SU-DHL-6 (cell line): ENCODE results near the gene TRPT1.

ENCODE experiments used
- H2AFZ ChIP-seq: fragments of 200-600 bp; sonication (generic); 2 replicates; pipeline ENCODE4 v1.6.1; 2014; ENCODE audit warnings: low read depth, mild to moderate bottlenecking, moderate library complexity, mixed read lengths, antibody characterized with exemption, low read length; ENCODE audit not compliant: severe bottlenecking
- H3F3A ChIP-seq: fragments of 200-600 bp; shearing (Covaris generic); 2 replicates; pipeline ENCODE4 v1.6.0; 2016; ENCODE audit warnings: antibody characterized with exemption, mild to moderate bottlenecking; ENCODE audit not compliant: insufficient read depth
- H3K27ac ChIP-seq: fragments of 200-600 bp; sonication (generic); 2 replicates; pipeline ENCODE4 v1.5.1; 2016; ENCODE audit warnings: low read depth, mild to moderate bottlenecking, low read length, moderate library complexity, mixed read lengths
- H3K27me3 ChIP-seq: fragments of 200-600 bp; sonication (generic), shearing (Covaris generic); 2 replicates; pipeline ENCODE4 v1.6.0; 2014; ENCODE audit warnings: mild to moderate bottlenecking, low read length
- H3K36me3 ChIP-seq: fragments of 200-600 bp; sonication (generic); 2 replicates; pipeline ENCODE4 v1.6.1; 2014; ENCODE audit warnings: mild to moderate bottlenecking, low read length, mixed read lengths
- H3K4me2 ChIP-seq: fragments of 300-600, 200-600 bp; shearing (Covaris generic), sonication (generic); 2 replicates; pipeline ENCODE4 v1.6.0; 2014; ENCODE audit warnings: low read length, low read depth, mild to moderate bottlenecking; ENCODE audit not compliant: poor library complexity, severe bottlenecking
- H3K4me3 ChIP-seq: fragments of 200-600 bp; sonication (generic); 2 replicates; pipeline ENCODE4 v1.5.1; 2014; ENCODE audit warnings: antibody characterized with exemption, low read length, mild to moderate bottlenecking, mixed read lengths; ENCODE audit not compliant: insufficient read depth, poor library complexity, severe bottlenecking
- H3K79me2 ChIP-seq: fragments of 200-600 bp; sonication (generic); 2 replicates; pipeline ENCODE4 v1.6.1; 2014; ENCODE audit warnings: mild to moderate bottlenecking, low read length, moderate library complexity; ENCODE audit not compliant: insufficient read depth
- H3K9ac ChIP-seq: fragments of 200-600 bp; sonication (generic); 2 replicates; pipeline ENCODE4 v1.7.0; 2014; ENCODE audit warnings: mild to moderate bottlenecking, low read length
- H3K9me2 ChIP-seq: fragments of 200-600 bp; sonication (generic); replicated peaks from 2 replicates; pipeline ENCODE4 v1.6.1; 2014; ENCODE audit warnings: low read length; ENCODE audit not compliant: insufficient read depth
- H3K9me3 ChIP-seq: fragments of 200-600 bp; sonication (generic); 2 replicates; pipeline ENCODE4 v1.6.1; 2014; ENCODE audit warnings: low read length, mixed read lengths; ENCODE audit not compliant: insufficient read depth
- H4K20me1 ChIP-seq: fragments of 200-600 bp; sonication (generic); 2 replicates; pipeline ENCODE4 v1.6.1; 2014; ENCODE audit warnings: low read depth, mild to moderate bottlenecking, antibody characterized with exemption, low read length, moderate library complexity, mixed read lengths
- EZH2phosphoT487 ChIP-seq: fragments of 200-600 bp; sonication (generic), shearing (Covaris generic); conservative IDR thresholded peaks from 2 replicates; pipeline ENCODE4 v1.6.1; 2018; ENCODE audit warnings: mild to moderate bottlenecking, antibody characterized with exemption, low read length, moderate library complexity, mixed read lengths
- TF ChIP-seq, protein P1 (sequence below): fragments of 200-600 bp; sonication (generic); IDR thresholded peaks from one replicate; pipeline ENCODE4 v1.5.1; 2017; ENCODE audit warnings: antibody characterized with exemption, mild to moderate bottlenecking, low read length, moderate library complexity; ENCODE audit not compliant: insufficient read depth, poor library complexity, severe bottlenecking

Gene TRPT1

DNA sequence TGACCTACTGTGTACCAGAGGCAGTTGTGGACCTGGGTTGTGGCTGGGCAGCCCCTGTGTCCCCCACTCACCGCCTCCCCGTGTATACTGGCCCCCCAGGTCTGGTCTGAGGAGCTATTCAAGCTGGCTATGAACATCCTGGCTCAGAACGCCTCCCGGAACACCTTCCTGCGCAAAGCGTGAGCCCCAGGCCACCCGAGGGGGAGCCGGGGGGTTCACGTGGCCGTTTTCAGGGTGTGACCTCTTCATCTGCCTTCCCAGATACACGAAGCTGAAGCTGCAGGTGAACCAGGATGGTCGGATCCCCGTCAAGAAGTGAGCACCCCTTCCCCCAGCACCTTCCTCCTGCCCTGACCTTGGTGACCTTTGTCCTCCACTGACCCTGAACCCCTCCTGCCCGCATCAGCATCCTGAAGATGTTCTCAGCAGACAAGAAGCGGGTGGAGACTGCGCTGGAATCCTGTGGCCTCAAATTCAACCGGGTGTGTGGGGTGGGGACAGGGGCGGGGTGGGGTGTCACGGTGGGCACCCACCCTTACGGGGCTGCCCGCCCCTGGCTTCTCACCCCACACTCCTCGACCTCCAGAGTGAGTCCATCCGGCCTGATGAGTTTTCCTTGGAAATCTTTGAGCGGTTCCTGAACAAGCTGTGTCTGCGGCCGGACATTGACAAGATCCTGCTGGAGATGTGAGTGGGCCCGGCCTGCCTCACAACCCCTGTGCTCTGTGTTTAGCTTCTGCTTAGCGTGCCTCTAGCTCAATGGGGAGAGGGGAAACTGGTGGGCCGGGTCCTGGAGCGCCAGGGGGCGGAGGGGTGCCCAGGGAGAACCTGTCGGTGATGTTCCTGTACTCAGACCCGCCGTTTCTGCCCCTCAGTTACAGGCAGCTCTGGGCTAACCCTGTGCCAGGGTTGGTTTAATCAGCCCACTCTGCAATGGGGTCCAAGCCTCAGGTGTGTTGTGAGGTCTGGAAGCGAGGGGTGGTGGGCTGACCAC is 29.4 kb upstream of the TRPT1 start:
- H3K9me3 ChIP-seq = no peaks in the 10 kb centered on the region
- no peaks in the 10 kb centered on the region for H4K20me1 ChIP-seq
- no peaks in the 10 kb centered on the region for H3K27me3 ChIP-seq
- H3F3A ChIP-seq = 0 out of 2 replicates have a peak, but pooled peaks cover 3% of the 10 kb centered on the region
- H3K4me3 ChIP-seq = no peak overlapping the region
- no peak overlapping the region for H3K27ac ChIP-seq
- no peaks in the 10 kb centered on the region for H3K36me3 ChIP-seq
- no peaks in the 10 kb centered on the region for H3K9me2 ChIP-seq
- H3K9ac ChIP-seq = no peak overlapping the region
- TF ChIP-seq EZH2phosphoT487 = no peak
- TF ChIP-seq, protein P1, sequence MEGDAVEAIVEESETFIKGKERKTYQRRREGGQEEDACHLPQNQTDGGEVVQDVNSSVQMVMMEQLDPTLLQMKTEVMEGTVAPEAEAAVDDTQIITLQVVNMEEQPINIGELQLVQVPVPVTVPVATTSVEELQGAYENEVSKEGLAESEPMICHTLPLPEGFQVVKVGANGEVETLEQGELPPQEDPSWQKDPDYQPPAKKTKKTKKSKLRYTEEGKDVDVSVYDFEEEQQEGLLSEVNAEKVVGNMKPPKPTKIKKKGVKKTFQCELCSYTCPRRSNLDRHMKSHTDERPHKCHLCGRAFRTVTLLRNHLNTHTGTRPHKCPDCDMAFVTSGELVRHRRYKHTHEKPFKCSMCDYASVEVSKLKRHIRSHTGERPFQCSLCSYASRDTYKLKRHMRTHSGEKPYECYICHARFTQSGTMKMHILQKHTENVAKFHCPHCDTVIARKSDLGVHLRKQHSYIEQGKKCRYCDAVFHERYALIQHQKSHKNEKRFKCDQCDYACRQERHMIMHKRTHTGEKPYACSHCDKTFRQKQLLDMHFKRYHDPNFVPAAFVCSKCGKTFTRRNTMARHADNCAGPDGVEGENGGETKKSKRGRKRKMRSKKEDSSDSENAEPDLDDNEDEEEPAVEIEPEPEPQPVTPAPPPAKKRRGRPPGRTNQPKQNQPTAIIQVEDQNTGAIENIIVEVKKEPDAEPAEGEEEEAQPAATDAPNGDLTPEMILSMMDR = no peak
- H3K79me2 ChIP-seq = peaks cover 9% of the 10 kb centered on the region; the same call in 1 of the 2 replicates
- no peak overlapping the region for H2AFZ ChIP-seq
- H3K4me2 ChIP-seq = no peak overlapping the region

DNA sequence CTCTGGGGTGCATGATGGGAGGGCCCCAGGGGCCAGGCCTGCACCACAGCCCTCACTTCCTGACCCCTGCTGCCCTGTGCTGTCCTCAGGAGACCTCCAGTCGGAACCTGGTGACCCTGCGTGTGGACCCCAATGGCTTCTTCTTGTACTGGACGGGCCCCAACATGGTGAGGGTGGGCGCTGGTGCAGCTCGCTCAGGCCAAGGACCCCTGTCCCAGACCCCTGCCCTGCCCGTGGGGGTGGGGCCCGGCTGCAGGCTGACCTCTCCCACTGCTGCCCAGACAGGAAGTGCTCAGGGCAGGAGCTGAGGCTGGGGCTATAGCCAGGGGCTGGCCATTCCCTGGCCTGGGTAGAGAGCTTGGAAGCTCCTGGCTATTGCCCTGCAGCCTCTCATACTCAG is 28.3 kb upstream of the TRPT1 start:
- Histone ChIP-seq H3K27me3 (no peaks in the 10 kb centered on the region), H4K20me1 (no peaks in the 10 kb centered on the region), H3K9me3 (no peaks in the 10 kb centered on the region), H3K9me2 (no peaks in the 10 kb centered on the region), H3K79me2 (peaks cover 9% of the 10 kb centered on the region; the same call in 1 of the 2 replicates), H3K36me3 (no peaks in the 10 kb centered on the region), H3K27ac (no peak overlapping the region), H3K4me3 (no peak overlapping the region), H3F3A (0 out of 2 replicates have a peak, but pooled peaks cover 3% of the 10 kb centered on the region), H3K9ac (no peak overlapping the region), H3K4me2 (no peak overlapping the region), H2AFZ (no peak overlapping the region)
- no peak for TF ChIP-seq EZH2phosphoT487
- TF ChIP-seq, protein P1 = no peak

DNA sequence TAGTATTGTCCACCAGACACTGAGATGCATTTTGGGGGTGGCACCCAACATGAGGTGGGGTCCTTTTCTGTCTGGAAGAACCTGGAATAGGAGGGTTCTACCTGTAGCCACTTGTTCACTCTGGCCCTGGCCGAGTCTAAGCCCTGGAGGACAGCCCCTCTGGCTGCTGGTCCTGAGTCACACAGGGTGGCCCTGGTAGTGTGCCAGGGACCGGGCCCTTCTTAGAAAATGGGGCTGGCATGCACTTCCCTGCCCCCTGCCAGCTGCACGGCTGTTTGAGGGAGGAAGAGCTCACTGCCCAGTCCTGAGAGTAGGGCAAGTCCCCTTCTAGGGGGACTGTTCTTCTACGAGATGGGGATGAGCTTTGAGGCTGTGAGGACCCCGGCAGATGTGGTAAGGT is 27.5 kb upstream of the TRPT1 start:
- Histone ChIP-seq H3K27ac (no peak overlapping the region), H3K79me2 (peaks cover 9% of the 10 kb centered on the region; the same call in 1 of the 2 replicates), H4K20me1 (no peaks in the 10 kb centered on the region), H3K36me3 (no peaks in the 10 kb centered on the region), H3K9me2 (no peaks in the 10 kb centered on the region), H3K4me2 (no peak overlapping the region), H3F3A (0 out of 2 replicates have a peak, but pooled peaks cover 3% of the 10 kb centered on the region), H2AFZ (no peak overlapping the region), H3K9me3 (no peaks in the 10 kb centered on the region), H3K9ac (no peak overlapping the region), H3K27me3 (no peaks in the 10 kb centered on the region), H3K4me3 (no peak overlapping the region)
- TF ChIP-seq EZH2phosphoT487 = no peak
- TF ChIP-seq, protein P1 = no peak
